Fibroblast of the aortic adventitia (primary cell): ENCODE data around the gene ZNF407. TPM values are rescaled to one million over a fixed set of nuclear protein-coding genes. Genes with fewer than 3 reads are reported as not detected.

ENCODE experiments used
- DNase-seq: peaks from one replicate; pipeline ENCODE4 v3.0.0-alpha.2; 2010; ENCODE audit warnings: low read depth
- H3K4me3 ChIP-seq: 2 replicates; pipeline ENCODE4 v1.5.1; 2011; ENCODE audit warnings: low read depth, mild to moderate bottlenecking, control low read depth, low read length, moderate library complexity
- total RNA-seq: library from RNA; depleted of rRNA; stranded (reverse); fragments of >200 nt; gene quantifications from 2 replicates; pipeline ENCODE4 v1.2.3, GENCODE V29; 2012; ENCODE audit warnings: low replicate concordance
- TF ChIP-seq, protein P1 (sequence below): IDR thresholded peaks from 2 replicates; pipeline ENCODE4 v1.5.1; 2011; ENCODE audit warnings: mild to moderate bottlenecking, low read length, control low read depth, inconsistent platforms; ENCODE audit not compliant: insufficient read depth

Gene ZNF407
- total RNA-seq, 1 donor, result 21.7 TPM

DNA sequence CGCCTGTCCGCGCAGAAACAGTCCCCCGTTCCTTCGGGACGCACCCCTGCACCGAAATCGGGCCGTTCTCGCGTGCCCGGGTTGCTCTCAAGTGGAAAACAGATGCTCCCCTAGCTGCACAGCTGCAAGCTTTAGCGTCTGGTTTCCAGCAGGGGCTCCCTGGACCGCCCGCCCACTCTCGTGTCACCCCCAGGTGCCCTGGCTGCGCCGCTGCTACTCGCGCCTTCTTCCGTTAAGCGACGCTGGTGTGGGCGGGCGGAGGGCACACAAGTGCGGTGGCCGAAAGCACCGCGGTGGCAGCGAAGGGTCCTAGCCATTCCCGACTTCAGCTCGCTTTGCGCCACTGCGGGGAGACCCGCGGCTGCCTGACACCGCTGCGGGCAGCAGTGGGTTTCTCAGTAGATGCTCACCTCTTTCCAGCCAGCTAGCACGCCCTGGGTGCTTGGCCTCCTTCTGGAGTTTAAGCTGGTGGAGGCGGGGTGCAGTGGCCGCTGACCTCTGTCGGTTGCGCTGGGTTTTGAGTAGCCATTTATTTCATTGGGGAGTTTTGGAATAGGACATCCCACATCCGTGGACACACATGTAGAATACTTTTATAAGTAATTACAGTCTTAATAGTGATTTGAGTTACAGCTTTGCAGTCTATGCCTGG lies 806 bp downstream of the ZNF407 start:
- H3K4me3 ChIP-seq, result peak overlapping the region; percentile 89
- TF ChIP-seq, protein P1, sequence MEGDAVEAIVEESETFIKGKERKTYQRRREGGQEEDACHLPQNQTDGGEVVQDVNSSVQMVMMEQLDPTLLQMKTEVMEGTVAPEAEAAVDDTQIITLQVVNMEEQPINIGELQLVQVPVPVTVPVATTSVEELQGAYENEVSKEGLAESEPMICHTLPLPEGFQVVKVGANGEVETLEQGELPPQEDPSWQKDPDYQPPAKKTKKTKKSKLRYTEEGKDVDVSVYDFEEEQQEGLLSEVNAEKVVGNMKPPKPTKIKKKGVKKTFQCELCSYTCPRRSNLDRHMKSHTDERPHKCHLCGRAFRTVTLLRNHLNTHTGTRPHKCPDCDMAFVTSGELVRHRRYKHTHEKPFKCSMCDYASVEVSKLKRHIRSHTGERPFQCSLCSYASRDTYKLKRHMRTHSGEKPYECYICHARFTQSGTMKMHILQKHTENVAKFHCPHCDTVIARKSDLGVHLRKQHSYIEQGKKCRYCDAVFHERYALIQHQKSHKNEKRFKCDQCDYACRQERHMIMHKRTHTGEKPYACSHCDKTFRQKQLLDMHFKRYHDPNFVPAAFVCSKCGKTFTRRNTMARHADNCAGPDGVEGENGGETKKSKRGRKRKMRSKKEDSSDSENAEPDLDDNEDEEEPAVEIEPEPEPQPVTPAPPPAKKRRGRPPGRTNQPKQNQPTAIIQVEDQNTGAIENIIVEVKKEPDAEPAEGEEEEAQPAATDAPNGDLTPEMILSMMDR, result peak; percentile 15
- DNase-seq, result peak; percentile 37

GRCh38 chr18:74604361-74604760 lies 6.7 kb downstream of the ZNF407 start:
- TF ChIP-seq, protein P1, result no peak
- DNase-seq, result no peak
- H3K4me3 ChIP-seq, result no peak overlapping the region

GRCh38 chr18:74604774-74605173 lies 7.1 kb downstream of the ZNF407 start:
- TF ChIP-seq, protein P1, result no peak
- peak; percentile 32 for DNase-seq
- no peak overlapping the region for H3K4me3 ChIP-seq

DNA sequence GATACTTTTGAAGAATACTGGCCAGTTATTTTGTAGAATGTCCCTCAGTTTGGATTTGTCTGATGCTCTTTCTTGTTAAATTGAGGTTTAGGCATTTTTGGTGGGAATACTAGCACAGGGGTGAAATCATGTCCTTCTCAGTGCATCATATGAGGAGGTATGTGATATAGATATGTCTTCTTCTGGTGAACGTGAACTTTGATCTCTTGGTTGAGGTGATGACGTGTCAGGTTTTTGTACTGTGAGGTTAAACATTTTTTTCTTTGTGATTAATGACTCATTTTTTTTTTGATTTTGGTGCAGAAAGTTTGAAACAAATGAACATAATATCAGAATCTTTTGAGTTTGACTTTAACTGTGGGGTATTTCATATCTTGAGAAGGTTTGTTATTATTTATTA lies 11.0 kb downstream of the ZNF407 start:
- H3K4me3 ChIP-seq, result no peak overlapping the region
- no peak for DNase-seq
- TF ChIP-seq, protein P1, result no peak

DNA sequence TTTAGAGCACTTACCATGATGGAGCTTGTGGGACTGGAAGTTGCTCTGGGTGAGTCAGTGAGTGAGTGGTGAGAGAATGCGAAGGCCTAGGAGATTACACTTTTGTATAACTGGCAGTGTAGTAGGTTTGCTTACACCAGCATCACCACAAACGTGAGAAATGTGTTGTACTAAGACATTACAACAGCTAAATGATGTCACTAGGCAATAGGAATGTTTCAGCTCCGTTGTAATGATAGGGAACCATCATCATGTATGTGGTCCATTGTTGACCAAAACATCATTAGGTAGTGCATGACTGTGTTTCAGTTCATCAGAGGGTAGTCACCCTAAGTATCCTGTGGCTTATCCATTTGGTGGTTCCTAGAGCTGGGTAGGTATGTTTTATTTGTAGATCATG lies 11.9 kb downstream of the ZNF407 start:
- H3K4me3 ChIP-seq, result no peak overlapping the region
- TF ChIP-seq, protein P1, result no peak
- peak; percentile 56 for DNase-seq

- TF ChIP-seq, protein P1, result no peak
- DNase-seq, result no peak
- no peak overlapping the region for H3K4me3 ChIP-seq
These were observed 12.5 kb downstream of the ZNF407 start for GRCh38 chr18:74610051-74610615.
